Left colon (tissue), 2 donors: ENCODE measurements around the gene C10orf90. TPM values are rescaled to one million over a fixed set of nuclear protein-coding genes. Genes with fewer than 3 reads are reported as not detected.
"Not testable (repeated sequence)": the region's sequence is repeated elsewhere in the genome, so short reads cannot be mapped to it uniquely, and the experiment has no call there.

Source experiments
- ATAC-seq: fragments of 200-7000 bp; cut with Tn5 transposase; one replicate; pipeline ENCODE4 v1.9.1; 2020; ENCODE audit warnings: mild to moderate bottlenecking, moderate library complexity
- DNase-seq, 2 donors: peaks; one replicate each; pipeline ENCODE4 v3.0.0-alpha.2; 2020
- intact Hi-C, 2 donors: fragments of 100-400 bp; cut with DNase I in 1 of 2; cut with micrococcal nuclease in 1 of 2; formaldehyde crosslinking; loops; one replicate each; pipeline versions ENCODE4 v1.11.2 to v1.14.0; 2022; cut with DNase I, micrococcal nuclease
- total RNA-seq, 2 donors: library from RNA; stranded (reverse); fragmentation: NEBNext Ultra II Directional; extraction: Animal tissue kit (Norgen Biotek cat#: 25700); gene quantifications; one replicate each; pipeline ENCODE4 v1.2.1, GENCODE V29; 2021
- donor health status: DM: no; HTN: no; CAD: no.
- donor health status: DM: yes; HTN: yes; CAD: no.

C10orf90 gene
- total RNA-seq, 2 donors from 2014 or later = 0.18 TPM; not detected in 1

DNA sequence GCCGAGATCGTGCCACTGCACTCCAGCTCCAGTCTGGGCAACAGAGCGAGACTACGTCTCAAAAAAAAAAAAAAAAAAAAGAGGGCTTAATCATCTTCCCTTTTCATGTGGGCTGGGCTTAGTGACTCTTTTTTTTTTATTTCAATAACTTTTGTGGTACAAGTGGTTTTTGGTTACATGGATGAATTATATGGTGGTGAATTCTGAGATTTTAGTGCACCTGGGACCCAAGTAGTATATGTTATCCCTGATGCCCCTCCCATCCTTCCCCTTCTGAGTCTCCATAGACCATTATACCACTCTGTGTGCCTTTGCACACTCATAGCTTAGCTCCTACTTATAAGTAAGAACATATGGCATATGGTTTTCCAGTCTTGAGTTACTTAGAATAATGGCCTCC lies 277.4 kb downstream of the C10orf90 start:
- ATAC-seq = no peak
- DNase-seq = no peak
- intact Hi-C loops = no loop called here

DNA sequence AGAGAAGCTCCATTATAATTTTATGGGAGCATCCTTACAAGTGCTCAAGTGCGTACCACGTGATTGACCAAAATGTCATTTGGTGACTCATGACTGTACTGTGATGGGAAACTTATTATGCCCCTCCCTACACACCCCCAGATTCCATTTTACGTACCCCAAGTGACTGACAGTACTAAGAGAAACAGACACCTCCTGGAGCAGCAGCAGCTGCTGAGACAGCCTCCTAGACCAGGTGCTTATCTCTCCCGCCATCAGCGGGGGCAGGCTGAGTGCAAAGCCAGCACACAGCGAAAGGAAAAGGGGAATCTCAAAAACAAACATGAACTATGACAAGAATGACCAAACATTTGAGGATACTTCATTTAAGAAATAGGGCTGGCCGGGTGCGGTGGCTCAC lies 278.0 kb downstream of the C10orf90 start:
- intact Hi-C loops = no loop called here
- ATAC-seq (no peak), DNase-seq (no peak)

DNA sequence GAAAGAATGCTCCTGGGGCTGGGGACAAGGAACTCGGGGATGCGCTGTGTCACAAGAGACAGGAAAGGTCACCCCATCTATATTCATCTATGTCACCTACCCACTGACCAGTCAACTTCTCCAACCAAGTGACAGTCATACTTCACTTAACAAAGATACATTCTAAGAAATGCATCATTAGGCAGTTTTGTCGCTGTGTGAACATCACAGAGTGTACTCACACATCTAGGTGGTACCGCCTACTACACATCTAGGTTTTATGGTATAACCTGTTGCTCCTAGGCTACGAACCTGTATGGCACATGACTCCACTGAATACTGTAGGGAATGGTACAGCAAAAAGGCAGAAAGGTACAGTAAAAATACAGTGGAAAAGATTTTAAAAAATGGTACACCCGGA lies 278.4 kb downstream of the C10orf90 start:
- intact Hi-C loops = no loop called here
- ATAC-seq = no peak
- DNase-seq = no peak

DNA sequence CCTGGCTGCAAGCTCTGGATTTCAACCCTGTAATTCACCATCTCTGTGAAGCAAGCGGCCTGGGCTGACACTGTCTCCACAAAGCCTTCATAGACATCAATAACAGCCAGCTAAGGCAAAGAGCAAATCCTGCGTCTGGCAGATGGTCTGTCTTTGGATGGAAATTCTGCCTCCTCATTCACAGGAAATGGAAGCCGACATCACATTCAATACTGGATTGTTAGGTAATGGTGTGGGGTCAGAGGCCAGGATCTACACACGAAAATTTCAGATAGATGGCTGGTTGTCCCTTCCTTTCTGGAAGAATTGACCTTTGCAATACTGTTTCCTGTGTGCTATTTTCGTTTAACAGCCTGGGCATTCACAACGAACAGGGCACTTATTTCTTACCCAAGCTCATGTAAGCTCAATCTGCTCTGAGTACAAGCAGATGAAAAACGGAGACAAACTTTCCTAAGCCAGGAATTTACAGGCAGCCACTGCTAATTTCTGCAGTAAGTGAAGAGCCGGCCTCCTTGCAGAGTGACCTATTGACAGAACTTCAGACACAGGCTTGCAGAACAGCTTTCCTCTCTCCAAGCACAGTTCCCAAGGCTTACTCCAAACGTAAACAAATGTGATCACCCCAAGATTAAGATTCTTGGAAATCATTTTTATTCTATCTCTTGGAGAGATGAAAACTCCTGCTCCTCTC lies 279.2 kb downstream of the C10orf90 start:
- intact Hi-C loops = no loop called here
- ATAC-seq (no peak), DNase-seq (no peak)

DNA sequence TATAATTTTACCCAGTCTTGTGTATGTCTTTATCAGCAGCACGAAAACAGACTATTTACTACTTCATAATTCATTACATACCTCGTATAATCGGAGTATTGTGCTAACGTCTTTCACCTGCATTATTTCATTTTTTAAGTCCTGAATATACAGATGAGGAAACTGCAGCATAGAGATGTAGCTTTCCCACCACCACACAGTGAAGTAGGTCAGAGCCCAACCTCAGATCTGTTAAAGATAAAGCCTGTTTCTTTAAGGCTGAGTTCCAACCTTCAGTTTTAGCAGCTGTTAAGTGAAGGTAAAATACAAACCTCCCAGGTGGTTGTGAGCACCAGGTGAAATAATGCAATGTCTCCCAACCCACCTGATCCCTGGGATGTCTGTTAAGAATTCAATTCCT lies 280.2 kb downstream of the C10orf90 start:
- no peak for ATAC-seq
- intact Hi-C loops = no loop called here
- no peak for DNase-seq

DNA sequence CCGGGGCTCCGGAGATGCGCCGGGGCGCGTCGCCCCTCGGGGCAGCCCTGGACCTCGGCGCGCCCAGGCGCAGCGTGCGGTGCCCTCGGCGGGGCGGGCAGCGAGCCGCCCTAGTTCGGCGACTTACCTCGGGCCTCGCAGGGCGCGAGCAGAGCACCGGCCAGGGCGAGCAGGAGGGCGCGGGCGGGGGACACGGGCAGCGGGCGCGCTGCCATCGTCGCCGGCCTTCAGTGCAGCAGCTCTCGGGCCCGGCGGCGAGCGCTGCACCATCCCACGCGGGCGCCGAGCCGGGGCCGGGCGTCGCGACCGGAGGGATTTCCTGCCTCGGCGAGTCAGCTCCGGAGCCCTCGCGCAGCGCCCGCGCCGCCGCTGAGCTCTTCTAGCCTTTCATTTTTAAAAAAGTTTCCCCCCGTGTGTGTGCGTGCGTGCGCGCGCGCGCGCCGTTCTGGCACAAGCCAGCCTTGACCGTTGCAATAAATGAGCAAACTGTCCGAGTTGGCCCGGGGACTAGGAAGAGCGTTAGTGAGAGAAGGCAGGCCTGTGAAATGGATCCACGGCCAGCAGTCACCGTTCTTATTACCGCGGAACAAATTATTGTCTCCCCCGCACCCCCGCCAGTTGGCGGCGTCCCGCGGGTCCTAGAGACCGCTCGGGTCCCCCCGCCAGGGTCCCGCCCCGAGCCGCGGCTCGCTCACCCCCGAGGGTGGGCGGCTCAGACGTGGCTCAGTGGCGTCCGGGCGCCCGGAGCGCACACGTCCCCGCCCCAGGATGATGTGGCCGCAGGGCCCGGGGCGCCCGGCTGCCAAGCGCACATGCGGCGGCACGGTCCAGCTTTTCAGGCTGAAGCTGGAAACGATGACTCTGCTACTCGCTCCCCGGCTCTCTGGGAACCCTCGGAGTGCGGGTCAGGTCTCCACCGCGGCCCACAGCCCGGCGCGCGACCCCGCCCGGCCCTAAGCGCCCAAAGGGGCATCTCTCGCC lies 282.3 kb downstream of the C10orf90 start, which contains the start of gene ADAM12:
TSS of gene ADAM12 (minus strand) at position 547 of the 981 bp plus-strand sequence. CDS start at position 215, 332 bp downstream.
- ATAC-seq = peak; percentile 45
- intact Hi-C loops = loop anchor here in 1 of 2 donors (5.0 kb wide), 1 partner anchor 406 kb away; no protein-coding TSS in a partner anchor

DNA sequence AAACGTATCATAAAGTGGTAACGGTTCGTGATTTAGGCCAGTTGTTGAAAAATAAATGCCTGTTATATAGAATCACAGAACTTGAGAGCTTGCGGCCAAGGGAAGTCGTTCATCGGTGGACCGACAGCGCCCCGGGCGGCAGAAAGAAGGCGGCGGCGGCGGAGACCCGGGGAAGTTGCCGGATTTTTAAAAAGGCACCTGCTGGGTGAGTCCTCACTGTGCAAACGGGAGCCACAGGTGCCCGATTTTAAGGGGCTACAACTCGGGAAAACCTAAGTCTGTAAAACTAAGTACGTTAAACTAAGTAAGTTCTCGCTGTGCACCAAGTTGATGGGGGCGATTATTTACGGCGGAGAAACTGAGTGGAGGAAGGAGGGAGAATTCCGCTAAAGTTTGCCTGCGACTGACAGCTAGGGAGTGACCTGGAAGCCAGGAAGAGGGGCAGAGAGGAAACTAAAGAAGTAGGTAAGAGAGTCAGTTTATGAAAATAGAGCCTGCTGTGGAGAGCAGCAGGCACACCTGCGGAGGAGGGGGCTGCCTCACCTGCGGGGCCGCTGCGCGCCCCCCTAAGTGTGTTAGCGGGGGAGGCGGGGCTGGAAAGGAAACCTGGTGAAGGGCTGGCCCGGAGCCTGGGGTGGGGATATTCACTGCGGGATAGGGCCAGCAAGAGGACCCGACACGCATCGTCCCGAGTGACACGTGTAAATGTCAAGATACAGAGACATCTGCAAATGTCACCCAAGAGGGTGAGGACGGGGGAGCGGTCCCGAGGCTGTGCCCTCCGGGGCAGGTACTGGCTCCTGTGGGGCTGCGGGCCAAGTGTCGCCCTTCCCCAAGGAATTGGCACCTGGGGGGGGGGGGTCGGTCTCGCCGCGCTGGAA lies 283.2 kb downstream of the C10orf90 start:
- ATAC-seq (peak; percentile 94), DNase-seq (peak in 1 of 2 donors; percentile 80)
- intact Hi-C loops = loop anchor here in 1 of 2 donors (5.0 kb wide), 1 partner anchor 405 kb away; no protein-coding TSS in a partner anchor

More for the DNA sequence above, 282.3 kb downstream of the C10orf90 start, which contains the start of gene ADAM12:
- peak in 1 of 2 donors; percentile 23 for DNase-seq

DNA sequence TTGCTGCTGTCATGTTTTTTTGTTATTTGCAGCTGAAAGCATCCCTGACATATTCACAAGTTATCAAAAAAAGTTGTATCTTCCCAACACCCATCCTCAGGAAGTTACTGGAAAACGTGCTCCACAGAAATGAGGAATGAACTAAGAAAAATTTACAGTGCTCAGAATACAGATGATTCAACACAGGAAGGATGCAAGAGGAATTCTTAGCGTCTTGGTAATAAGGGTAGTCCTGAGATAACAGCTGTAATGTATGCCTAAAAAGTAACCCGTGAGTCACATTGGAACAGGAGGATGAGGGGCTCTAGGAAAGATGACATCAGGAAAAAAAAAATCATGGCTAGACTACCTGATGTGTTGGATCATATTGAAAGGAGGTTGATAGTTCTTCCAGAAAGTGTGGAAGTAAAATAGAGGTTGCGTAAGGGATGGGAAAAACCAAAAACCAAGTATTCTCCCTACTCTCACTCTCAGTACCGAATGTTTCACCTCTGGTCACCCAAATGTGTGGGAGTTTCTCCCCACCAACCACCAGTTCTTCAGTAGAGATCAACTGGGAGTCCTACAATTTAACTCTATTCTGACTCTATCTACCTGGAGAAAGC lies 286.1 kb downstream of the C10orf90 start:
- intact Hi-C loops = no loop called here
- ATAC-seq (no peak), DNase-seq (no peak)

DNA sequence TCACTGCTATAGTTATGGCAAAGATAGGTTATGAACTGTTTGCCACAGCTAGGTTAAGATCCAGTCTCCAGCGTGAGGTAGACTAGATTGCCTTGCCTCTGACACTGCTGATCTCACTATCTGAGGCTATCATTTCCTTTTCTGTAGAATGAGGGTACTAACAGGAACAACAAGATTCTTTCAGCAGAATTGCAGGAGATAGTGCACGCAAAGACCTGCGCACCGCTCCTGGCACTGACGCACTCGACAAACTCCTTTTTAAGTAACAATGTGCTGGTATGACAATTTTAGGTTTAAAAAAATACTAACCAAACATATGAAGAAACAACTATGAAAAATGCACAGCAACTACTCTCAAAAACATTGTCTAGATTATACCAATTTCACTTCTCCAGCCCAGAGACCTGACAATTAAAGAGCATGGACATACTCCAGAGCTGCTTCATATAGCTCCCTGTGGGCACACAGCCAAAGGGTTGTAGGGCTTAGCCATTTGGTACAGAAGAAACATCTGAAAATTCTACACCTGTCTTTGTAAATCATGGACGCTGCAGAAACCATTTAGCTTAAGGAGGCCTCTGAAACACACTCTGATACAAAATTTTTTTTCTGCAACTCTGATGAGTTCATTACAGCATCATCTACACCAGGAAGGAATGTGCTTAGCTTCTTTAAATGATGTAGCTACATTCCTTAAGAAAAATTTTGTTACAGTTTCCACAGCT lies 290.0 kb downstream of the C10orf90 start:
- intact Hi-C loops = no loop called here
- ATAC-seq (no peak), DNase-seq (no peak)

DNA sequence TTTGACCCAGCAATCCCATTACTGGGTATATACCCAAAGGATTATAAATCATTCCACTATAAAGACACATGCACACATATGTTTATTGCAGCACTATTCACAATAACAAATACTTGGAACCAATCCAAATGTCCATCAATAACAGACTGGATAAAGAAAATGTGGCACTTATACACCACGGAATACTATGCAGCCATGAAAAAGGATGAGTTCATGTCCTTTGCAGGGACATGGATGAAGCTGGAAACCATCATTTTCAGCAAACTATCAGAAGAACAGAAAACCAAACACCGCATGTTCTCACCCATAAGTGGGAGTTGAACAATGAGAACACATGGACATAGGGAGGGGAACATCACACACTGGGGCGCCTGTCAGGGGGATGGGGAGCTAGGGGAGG lies 291.3 kb downstream of the C10orf90 start:
- intact Hi-C loops, ATAC-seq, DNase-seq: not testable (repeated sequence)

DNA sequence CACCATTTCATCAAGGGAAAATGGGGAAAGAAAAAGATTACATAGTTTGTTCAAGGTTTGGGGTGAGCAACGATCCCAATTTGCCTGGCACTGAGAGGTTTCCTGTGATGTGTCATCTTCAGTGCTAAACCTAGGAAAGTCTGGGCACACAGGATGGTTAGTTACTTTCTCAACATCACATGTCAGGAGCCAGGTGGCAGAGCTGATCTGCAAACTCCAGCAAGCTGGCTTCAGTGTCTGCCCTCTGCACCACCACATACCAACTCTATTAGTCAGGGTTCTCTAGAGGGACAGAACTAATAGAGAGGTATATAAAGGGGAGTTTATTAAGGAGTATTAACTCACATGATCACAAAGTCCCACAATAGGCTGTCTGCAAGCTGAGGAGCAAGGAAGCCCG lies 293.5 kb downstream of the C10orf90 start:
- ATAC-seq (no peak), DNase-seq (no peak)
- intact Hi-C loops = no loop called here

DNA sequence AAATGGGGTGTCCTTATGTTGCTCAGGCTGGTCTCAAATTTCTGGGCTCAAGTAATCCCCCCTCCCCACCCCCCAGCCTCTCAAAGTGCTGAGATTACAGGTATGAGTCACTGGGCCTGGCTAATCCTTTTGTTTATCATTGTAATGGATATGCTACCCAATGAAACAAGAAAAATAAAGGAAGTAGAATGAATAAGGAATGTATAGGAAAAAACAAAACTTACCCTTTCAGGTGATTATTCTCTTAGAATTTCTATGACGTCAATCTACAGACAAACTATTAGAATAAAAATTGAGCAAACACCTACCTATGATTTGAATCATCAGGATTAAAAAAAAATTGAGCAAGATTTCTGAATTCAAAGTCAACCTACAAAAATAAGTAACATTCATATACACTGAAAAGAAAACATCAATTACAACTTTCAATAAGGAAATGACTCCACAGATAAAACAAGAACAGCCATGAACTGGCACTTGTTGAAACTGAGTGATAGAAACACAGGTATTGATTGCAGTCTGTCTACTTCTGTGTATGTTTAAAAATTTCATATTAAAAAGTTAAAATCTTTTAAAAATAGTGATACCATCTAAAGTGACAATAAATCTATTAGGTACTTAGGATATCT lies 294.5 kb downstream of the C10orf90 start:
- ATAC-seq = no peak
- intact Hi-C loops = no loop called here
- DNase-seq = no peak

DNA sequence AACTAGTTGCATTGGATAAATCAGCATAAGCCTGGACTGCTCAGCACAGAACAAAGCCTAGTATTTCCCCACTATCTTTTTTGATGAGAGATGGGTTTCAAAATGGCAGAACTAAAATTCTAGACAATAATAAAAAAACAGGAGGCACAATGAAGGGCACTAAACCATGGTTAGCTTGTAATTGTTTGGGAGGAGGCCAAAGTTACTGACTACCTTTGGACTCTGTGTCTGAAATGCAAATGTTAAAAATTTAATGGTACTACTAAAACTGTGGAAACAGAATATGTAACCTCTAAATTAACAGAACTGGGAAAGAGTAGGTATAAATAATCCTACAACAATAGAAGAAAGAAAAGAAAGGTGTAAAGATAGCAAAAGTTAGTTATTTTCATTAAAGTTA lies 295.2 kb downstream of the C10orf90 start:
- ATAC-seq (peak; percentile 66), DNase-seq (no peak)

More for the DNA sequence above, 295.2 kb downstream of the C10orf90 start:
- intact Hi-C loops = no loop called here
